ENCODE results near the gene LRMDA.

DNA sequence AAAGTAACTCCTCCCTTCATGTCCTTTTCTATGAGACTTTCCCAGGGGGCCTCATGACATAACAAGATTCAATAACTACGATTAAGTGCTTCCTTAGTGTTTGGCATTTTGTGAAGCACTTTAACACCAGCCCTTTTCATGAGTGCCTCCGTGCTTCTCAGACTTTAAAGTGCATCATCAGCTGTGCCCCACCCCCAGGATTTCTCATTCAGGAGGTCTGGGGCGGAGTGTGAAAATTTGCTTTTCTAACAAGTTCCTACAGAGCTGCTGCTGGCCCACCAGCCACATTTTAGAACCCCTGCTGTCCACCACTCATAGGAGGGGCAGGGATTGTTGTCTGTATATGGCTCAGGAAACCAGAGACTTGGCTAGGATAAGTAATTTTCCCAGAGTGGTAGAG lies 445.3 kb downstream of the LRMDA start:
- TF ChIP-seq, protein P1, sequence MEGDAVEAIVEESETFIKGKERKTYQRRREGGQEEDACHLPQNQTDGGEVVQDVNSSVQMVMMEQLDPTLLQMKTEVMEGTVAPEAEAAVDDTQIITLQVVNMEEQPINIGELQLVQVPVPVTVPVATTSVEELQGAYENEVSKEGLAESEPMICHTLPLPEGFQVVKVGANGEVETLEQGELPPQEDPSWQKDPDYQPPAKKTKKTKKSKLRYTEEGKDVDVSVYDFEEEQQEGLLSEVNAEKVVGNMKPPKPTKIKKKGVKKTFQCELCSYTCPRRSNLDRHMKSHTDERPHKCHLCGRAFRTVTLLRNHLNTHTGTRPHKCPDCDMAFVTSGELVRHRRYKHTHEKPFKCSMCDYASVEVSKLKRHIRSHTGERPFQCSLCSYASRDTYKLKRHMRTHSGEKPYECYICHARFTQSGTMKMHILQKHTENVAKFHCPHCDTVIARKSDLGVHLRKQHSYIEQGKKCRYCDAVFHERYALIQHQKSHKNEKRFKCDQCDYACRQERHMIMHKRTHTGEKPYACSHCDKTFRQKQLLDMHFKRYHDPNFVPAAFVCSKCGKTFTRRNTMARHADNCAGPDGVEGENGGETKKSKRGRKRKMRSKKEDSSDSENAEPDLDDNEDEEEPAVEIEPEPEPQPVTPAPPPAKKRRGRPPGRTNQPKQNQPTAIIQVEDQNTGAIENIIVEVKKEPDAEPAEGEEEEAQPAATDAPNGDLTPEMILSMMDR (conservative IDR thresholded peaks at IDR 0.05; ENCODE audit: low read length), result no peak
- no peak for TF ChIP-seq EZH2phosphoT487 (IDR thresholded peaks at IDR 0.05; ENCODE audit: borderline replicate concordance)

Data from Loucy (cell line).